CD4-positive, alpha-beta T cell treated with Interleukin-21 for 1 hour (primary cell): ENCODE data around the gene PLEKHA4.

Experiments used
- DNase-seq: peaks from one replicate; pipeline ENCODE4 v3.0.0-alpha.2; 2020

Gene PLEKHA4

DNA sequence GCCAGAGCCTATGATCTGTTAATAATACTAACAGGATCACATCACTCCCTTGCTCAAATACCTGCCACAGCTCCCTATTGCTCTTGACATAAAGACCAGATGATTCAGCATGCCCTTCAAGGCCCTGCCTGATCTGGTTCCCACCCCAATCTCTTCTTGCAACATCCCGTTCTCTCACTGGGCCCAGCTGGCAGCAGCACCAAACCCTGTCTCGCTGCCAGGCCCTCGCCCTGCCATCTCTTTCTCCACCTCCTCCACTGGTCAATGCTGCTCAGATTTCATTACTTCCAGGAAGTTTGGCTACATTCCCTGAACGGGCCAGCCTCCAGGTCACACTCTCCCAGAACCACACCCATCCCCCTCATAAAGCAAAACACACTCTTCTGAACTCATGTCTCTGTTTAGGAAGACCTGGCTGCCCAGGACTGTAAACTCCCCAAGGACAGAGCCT, 49.0 kb downstream of the PLEKHA4 start:
- DNase-seq = no peak

DNA sequence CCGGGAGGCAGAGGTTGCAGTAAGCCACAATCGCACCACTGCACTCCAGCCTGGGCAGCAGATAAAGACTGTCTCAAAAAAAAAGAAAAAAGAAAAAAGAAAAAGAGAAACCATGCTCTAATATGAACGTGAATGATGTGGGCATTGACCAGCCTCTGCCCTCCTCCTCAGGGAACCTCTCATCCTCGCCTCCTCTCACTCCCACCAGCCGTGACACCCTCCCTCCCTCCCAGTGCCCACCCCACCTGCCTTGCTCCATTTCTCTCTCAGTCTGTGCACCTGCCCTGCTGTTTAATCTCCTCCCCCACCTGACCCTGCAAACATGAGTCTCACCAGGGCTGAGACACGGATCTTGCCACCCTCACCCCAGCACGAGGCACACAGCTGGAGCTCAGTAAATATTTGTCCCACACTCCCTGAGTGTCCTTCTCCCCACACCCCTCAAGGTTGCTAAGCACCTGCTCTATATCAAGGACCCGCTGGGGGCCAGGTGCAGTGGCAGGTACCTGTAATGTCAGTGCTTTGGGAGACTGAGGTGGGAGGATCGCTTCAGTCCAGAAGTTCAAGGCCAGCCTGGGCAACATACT, 50.1 kb downstream of the PLEKHA4 start:
- no peak for DNase-seq

DNA sequence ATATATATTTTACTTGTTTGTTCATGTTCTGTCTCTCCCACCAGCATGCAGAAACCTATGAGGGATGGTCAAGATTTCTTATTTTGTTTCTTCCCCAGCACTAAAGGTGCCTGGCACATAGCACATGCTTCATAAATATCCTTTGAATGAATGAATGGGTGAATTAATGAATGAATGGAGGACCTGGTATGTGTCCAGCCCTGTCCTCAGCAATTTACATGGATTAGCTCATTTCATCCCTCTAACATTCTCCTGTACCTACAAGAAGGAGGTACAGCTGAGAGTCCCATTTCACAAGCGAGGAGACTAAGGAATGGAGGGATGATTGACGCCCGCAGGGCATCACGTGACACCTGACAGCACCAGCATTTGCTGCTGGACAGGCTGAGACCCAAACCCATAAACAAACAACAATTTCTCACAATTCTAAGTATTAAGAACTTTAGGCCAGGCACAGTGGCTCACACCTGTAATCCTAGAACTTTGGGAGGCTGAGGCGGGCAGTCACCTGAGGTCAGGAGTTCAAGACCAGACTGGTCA, 50.8 kb downstream of the PLEKHA4 start:
- no peak for DNase-seq

DNA sequence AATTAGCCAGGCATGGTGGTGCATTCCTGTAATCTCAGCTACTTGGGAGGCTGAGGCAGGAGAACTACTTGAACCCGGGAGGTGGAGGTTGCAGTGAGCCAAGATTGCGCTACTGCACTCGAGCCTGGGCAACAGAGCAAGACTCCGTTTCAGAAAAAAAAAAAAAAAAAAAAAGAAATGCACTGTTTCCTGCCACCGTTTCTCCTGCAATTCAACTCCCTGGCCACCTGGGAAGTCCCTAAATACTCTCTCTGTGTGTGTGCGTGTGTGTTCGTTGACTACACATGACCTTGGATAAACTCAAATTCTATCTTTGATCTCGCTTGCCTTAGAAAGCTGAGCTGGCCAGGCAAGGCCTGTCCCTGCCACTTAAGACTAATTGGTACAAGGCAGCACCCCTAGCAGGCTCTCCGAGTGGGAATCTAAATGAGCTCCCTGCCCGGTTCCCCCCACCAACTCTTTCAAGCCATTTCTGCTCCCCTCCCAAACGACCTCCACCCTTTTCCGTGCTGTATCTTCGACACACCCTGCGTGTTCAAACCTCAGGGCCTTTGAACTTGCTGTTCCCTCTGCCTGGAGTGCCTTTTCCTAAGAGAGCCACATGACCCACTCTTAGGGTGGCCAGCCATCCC, 52.4 kb downstream of the PLEKHA4 start:
- peak; percentile 36 for DNase-seq

DNA sequence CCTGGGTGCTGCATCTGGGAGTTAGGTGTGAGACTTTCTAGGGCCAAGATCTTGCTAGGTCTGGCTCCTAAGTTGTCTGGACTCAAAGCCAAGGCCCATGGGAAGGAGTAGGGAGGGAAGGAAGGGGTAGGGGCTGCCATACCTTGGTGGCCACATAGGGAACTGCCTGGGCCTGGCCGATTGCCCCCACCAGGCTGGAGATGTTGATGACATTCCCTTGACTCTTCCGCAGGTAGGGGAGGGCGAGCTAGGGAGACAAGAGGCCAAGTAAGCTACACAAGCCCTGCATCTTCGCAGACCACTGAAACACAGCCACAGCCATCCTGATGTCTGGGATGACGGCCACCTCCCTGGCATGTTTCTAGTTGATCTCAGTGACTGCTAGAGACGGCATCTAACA, 53.5 kb downstream of the PLEKHA4 start:
- DNase-seq = no peak

DNA sequence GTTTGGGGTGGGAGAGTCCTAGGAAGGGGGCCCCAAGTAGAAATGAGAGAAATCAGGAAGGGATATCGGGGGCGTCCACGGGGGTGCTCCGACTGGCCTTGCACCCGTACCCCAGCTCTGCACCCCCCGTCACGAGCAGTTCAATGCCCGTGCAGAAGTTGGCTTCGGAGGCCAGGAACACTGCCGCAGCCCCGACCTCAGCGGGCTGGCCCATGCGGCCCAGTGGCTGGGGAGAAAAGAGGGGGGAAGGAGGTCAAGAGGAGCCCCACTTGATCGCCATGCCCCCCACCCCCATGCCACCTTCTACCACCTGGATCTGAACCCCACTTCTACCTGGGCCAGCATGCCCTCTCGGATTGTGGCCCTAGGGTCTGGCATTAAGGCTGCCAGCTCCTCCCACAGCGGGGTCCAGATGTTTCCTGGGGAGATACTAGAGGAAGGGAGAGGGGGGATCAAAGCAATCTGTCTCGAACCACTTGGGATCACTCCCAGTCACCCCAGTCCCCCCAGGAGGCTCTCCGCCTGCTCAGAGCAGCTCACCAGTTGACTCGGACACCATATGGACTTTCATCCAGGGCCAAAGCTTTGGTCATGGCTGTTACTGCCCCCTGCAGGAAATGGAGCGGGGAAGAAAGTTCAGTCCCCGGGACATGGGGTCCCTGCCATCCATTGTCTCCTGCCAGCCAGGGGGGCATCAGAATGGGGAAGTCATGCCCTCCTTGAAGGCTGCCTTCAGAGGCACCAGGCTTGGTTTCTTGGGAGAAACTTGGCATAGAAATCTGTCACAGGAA, 55.1 kb downstream of the PLEKHA4 start:
- no peak for DNase-seq

DNA sequence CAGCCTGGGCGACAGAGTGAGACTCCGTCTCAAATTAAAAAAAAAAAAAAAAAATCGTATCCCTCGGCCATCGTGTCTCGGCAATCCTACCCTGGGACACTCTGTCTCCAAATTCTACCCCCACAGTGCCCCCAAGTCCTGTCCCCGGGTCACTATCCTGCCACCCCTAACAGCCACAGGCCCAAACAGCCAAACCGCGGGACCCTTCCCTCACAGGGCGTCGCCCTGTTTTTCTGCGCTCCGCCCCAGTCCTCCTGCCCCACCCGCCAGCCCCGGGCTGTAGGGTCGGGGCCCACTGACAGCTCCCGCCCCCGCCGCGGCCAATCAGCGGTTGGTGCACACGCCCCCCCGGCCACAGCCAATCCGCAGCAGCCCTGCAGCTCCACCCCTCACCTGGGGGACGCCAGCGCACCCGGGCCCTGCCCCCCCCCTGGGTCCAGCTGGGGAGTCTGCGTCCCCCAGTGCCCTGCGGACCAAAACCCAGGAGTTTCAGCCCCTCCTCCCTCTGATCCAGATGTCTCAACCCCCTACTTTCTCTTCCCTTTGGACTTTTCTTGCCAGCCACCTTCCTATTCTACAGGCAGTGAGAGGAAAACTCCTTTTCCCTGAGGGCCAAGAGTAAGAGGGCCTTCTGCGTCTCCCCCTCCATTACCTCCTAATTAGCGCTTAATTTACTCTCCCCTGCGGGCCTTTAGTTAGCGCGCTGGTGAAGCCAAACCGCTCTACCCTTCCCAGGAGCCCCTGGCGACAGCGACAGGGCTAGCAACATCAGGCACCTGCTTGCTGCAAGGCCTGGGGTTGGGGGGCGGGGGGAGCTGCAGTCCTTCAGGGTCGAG, 56.1 kb downstream of the PLEKHA4 start:
- DNase-seq = peak; percentile 71

DNA sequence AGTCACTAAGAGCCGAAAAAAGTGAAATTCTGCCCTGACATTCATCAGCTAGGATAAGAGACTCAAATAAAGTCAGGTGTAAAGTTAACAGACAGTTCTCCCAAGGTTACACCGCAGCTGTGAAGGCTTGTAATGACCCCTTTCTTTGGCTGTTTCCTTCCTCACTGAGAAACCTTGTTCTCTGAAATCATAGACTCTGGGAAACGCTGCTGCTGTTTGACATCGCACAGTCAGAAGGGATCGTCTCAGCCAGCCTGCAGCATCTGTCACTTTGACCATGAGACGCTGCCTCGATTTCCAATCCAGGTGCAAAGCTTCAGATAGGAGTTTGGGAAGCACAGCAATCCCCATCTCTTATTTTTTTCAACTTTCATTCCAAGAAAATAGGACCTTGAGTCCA, 58.3 kb downstream of the PLEKHA4 start:
- DNase-seq = no peak

DNA sequence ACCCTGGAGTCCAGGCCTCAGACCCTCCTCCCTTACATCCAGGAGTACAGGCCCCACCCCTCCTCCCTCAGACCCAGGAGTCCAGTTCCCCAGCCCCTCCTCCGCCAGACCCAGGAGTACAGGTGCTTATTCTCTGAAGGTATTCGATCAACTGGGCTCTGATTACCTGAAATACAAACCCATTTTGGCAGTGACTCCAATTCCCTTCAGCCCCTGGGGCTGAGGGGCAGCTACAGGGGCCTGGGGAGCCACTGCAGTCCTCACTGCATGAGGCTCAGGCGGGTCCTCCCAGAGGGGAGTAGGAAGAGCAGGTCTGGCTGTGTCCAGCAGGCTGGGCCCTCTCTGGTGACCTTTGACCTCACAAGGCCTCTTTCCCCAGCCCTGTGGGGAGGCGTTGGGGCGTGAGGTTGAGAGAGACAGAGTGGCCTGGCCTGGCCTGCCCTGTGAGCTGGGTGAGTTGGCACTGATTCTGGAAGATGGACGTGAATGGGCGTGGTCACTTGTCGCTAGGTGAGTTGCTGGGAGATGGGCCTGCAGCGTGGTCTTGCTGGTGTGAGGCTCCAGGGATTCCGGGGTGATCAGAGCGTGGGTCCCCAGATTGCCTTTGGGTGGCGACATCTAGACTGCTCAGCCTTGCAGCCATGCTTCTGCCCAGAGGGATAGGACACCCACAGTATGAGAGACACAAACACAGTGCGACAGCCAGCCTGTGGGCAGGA, 60.7 kb downstream of the PLEKHA4 start:
- DNase-seq = no peak

DNA sequence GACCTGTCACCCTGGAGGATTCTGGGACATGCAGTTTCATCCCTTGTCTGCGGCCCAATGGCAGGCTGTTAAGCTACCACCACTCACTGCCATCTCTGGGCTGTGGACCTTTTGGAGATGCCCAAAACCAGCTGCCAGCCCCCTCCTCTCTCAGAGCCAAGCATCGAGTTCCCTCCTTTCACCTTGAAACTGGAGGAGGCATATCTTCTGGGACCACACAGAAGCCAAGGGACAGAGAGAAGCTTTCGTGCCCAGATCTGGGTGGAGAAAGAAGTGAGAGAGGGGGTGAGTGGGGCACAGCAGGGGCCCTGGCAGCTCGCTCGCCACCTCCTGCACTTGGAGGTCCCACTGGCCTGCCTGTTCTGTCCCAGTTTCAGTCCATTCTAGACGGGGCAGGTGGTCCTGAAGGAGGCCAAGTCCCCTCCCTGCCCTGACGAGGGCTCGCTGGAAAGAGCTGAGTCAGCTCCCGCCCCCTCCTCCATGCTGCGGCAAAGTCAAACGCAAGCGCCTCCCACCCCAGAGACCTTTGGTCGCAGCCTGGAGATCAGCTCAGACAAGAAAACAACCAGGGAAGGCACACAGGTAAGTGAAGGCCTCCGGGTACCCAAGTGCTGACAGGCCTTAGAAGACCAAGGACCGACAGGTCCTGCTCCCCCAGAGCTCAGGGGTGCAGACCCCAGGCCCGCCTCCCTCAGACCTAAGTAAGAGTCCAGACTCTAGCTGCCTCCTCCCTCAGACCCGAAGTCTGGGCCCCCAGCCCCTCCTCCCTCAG, 61.4 kb downstream of the PLEKHA4 start:
- DNase-seq = no peak

DNA sequence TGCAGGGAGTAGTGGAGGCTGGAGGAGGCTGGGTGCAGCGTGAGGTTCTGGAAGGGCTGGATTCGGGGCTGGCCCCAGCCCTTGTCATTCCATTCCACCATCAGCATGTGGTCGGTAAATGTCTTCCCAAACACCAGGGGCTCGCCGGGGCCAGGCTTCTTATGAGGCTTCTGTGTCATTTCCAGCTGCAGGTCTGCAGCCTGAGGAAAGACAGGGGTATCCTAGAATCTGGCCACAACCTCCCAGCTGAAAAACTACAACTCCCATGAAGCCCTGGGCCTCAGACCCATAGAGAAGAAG, 61.9 kb downstream of the PLEKHA4 start:
- DNase-seq = peak; percentile 65

DNA sequence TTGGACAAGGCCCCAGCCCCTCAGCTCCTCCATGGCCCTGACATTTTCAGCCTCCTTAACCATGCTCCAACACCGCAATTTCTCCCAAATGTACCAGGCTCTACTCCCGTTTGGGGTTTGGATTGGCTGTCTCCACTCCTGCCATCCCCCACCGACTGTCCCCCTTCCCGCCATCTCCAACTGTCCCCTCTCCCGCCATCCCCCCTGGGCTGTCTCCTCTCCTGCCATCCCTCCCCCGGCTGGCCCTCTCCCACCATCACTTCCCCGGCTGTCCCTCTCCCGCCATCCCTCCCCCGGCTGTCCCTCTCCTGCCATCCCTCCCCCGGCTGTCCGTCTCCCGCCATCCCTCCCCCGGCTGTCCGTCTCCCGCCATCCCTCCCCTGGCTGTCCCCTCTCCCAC, 63.0 kb downstream of the PLEKHA4 start:
- DNase-seq = no peak

DNA sequence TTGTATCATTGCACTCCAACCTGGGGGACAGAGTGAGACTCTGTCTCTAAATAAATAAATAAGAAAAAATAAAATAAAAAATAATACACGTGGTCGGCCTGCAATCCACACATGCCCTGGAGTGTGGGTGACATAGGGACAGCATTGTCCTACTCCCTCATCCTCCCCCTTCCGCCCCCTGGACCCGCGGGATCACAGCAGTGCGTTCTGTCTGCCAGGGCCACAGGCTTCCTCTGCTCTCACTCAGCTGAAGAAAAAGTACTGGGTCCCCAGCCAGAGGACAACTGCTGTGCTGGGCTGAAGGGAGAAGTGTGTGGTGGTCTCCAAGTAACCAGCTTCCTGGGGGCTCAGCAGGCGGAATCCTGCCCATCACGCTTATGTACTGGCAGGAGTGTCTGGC, 63.9 kb downstream of the PLEKHA4 start:
- DNase-seq = no peak

DNA sequence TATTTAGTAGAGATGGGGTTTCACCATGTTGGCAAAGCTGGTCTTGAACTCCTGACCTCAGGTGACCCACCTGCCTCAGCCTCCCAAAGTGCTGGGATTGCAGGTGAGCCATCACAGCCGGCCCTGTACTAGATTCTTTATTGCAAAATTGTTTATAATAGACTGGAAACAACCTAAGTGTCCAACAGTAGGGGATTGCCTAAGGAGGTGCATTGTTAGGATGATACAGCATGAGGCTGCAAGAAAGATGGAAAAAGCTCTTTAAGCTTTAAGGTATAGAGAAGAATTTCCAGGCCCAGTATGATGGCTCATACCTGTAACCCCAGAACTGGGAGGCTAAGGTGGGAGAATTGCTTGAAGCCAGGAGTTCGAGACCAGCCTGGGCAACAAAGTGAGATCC, 65.8 kb downstream of the PLEKHA4 start:
- DNase-seq = no peak

DNA sequence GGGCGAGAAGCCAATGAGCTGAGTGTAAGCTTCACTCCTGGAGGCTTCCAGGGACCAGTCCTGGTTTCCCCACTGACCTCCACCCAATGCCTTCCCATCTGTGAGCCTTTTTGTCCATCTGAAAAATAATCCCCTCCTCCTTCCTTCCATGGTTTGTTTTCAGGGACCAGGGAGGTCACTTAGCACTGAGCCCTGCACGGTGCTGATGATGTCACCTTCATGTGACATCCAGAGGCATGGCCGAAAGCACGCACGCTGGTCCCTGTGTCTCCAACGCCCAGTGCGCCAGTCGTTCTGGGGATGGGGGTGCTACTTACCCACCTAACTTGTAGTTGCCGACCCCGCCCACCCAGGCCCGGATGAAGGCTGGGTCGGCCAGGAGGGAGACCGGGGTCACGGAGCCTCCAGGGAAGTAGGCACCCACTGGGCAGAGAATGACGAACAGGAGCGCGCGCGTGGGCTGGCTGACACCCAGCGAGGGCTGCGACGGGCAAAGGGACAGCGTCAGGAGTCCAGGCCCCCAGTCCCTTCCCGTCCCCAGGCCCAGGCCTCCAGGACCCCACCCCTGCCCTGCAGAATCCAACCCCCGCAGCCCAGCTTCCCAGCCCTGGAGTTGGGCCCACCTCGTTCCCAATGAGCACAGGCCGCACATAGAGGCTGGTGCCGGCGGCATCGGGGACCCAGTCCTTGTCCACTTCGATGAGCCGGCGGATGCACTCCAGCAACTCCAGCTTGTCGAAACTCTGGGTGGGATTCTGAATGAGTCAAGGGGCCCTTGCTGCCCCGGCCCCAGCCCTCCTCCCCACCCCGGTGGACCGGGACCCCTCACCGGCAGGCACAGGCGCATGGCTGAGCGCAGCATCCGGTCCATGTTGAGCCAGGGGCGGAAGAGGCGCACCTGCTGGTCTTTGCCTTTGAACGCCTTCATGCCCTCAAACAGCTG, 68.8 kb downstream of the PLEKHA4 start:
- DNase-seq = no peak

DNA sequence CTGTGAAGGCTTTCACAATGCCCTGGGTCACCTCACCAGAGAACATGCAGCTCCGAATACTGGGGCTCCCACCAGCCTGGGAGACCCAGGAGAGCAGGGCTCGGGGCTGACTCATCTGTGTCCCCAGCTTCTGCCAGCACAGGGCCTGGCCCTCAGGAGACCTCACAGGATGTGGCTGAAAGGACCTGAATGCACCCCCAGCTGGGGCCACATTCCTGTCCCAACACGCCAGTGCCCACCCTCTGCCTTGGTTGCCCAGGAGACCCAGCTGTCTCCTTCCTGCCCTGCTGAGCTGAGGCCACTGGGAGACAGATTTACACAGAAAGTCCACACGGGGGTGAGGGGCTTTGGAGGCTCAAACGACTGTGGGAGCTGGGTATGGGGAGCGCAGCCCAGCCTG, 69.5 kb downstream of the PLEKHA4 start:
- no peak for DNase-seq

DNA sequence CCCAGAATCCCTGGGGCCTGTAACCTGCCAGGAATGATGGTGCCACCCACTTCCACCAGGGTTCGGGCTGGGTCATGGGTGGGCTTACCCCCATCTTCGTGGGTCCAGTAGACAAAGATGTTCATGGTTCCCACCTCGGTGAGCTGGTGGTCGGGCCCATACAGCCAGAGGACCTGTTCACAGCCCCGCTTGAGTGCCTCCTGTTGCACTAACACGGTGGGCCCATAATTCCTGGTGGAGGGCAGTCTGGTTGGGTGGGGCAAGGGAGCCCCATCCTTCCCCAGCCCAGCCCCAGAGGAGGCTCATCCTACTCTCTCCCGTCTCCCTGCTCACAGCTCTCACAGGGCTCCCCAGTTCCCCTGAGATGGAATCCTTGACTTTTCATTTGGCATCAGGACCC, 71.3 kb downstream of the PLEKHA4 start:
- no peak for DNase-seq

DNA sequence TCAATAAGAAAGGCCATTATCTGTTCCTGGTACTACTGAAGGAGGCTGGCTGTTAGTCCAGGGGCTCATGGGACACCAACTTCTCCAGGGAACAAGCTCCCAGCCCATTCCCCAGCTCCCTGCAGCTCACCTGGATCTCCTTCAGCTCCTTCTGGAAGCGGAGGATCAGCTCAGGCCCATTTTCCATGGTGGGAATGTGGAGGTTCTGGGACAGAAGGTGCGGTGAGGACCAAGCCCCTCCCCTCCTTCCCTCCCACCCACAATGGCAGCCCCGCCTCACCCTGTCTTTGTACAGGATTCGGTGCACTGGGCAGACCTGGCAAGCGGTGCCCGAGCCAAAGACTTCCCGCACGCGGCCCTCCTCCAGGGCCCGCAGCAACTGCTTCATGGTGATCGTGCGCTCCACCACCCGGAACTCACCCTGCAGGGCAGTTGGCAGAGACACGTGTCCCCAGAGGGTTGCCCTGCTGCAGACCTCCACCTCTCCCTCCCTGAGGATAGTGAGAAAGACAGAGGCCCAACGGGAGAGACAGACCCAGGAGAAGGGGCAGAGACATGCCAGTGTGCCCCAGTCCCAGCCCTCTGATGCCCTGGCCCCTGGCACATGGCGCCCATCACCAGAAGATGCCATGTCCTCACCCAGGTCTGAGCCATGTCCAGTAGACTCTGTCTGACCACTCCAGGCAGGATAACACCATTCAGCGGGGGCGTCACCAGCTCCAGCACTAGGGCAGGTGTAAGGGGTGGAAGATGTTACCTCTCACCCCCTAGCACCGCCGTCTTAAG, 71.9 kb downstream of the PLEKHA4 start:
- no peak for DNase-seq

DNA sequence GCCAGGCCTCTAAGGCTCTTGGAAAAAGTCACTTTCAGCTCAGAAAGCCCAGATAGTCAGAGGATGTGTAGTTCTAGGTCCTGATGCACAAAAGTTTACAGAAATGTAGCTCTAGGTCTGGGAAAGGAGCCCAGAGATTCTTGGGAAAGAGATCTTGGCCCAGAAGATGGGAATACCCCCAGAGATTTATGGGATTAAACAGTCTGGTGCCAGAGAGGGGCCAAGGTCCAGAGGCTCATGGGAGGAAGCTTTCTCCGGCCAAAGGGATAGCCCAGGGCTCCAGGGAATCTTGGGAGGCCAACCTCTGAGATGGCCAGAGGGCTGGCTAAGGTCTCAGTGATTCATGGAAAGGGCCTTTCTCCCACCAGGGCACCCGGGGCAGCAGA, 72.7 kb downstream of the PLEKHA4 start:
- no peak for DNase-seq
